GM12878 (cell line): ENCODE data around the gene DKK3. TPM values are rescaled to one million over a fixed set of nuclear protein-coding genes. Genes with fewer than 3 reads are reported as not detected.

ENCODE experiments used
- ATAC-seq: fragments of 200-7000 bp; cut with Tn5 transposase; 3 replicates; pipeline ENCODE4 v1.9.1; 2020; ENCODE audit warnings: mild to moderate bottlenecking, moderate library complexity
- BruUV-seq: library from RNA; stranded (reverse); fragments of 400-500 nt; replicated peaks from 2 replicates; lab custom pipeline; 2021; lab: Mats Ljungman, UMichigan
- CTCF ChIA-PET: fragments of 300-600 bp; sonication (Branson Sonifier 250); formaldehyde crosslinking; extraction: SDS; loops from one replicate; lab custom pipeline; 2021; ENCODE audit warnings: inconsistent platforms; lab: Yijun Ruan, JAX
- POLR2A ChIA-PET: fragments of 350-600 bp; formaldehyde crosslinking; extraction: SDS; loops from one replicate; lab custom pipeline; 2021; ENCODE audit warnings: inconsistent platforms; lab: Charles Lee
- RAD21 ChIA-PET: fragments of 300-600 bp; sonication (Branson Sonifier 250); formaldehyde crosslinking; loops from one replicate; lab custom pipeline; 2023; ENCODE audit warnings: antibody characterized with exemption; ENCODE audit not compliant: unreplicated experiment; lab: Charles Lee
- SMC1A ChIA-PET: fragments of 300-600 bp; sonication (Branson Sonifier 250); formaldehyde crosslinking; loops from one replicate; lab custom pipeline; 2023; ENCODE audit not compliant: unreplicated experiment, uncharacterized antibody; lab: Charles Lee
- DNase-seq: peaks from one replicate; pipeline ENCODE4 v3.0.0-alpha.2; 2011; ENCODE audit warnings: low read depth, low spot score
- FAIRE-seq: peaks from 3 replicates; lab custom pipeline; 2011; peaks lifted over from hg19 to GRCh38; lab: Jason Lieb, UNC
- H2AFZ ChIP-seq: 2 replicates; pipeline ENCODE4 v1.6.0; 2011; ENCODE audit warnings: low read depth, low read length, control low read depth; ENCODE audit not compliant: control insufficient read depth
- H3K27ac ChIP-seq: 2 replicates; pipeline ENCODE4 v1.5.1; 2011; ENCODE audit warnings: control low read depth; ENCODE audit not compliant: control insufficient read depth, insufficient read depth
- H3K27me3 ChIP-seq, 2 experiments: replicated peaks in 1 of 2; 2 replicates each; pipeline versions ENCODE4 v1.6.0 to v1.6.1; 2011; ENCODE audit warnings: low read length in 1 of 2; ENCODE audit not compliant: control insufficient read depth in 2 of 2, insufficient read depth in 2 of 2
- H3K36me3 ChIP-seq, 2 experiments: 2 replicates each; pipeline ENCODE4 v1.5.1; 2011; ENCODE audit warnings: low read length in 1 of 2; ENCODE audit not compliant: control insufficient read depth in 2 of 2, insufficient read depth in 2 of 2
- H3K4me1 ChIP-seq: 2 replicates; pipeline ENCODE4 v1.6.1; 2011; ENCODE audit warnings: mild to moderate bottlenecking, low read length, moderate library complexity, mixed read lengths; ENCODE audit not compliant: control insufficient read depth, insufficient read depth
- H3K4me2 ChIP-seq: 2 replicates; pipeline ENCODE4 v1.6.0; 2011; ENCODE audit warnings: control low read depth; ENCODE audit not compliant: control insufficient read depth, insufficient read depth
- H3K4me3 ChIP-seq: fragments of 200-600 bp; sonication (generic); 2 replicates; pipeline ENCODE4 v1.5.1; 2016
- H3K79me2 ChIP-seq: 2 replicates; pipeline ENCODE4 v1.6.0; 2011; ENCODE audit warnings: low read length; ENCODE audit not compliant: control insufficient read depth, insufficient read depth
- H3K9ac ChIP-seq: 2 replicates; pipeline ENCODE4 v1.8.0; 2011; ENCODE audit warnings: low read length, control low read depth, mixed read lengths; ENCODE audit not compliant: control insufficient read depth, insufficient read depth
- H3K9me3 ChIP-seq: replicated peaks from 3 replicates; pipeline ENCODE4 v1.5.1; 2011; ENCODE audit warnings: mild to moderate bottlenecking, low read length; ENCODE audit not compliant: control insufficient read depth, insufficient read depth
- H4K20me1 ChIP-seq: 2 replicates; pipeline ENCODE4 v1.6.0; 2011; ENCODE audit not compliant: control insufficient read depth, insufficient read depth
- ASH2L ChIP-seq: fragments of 300-600, 200-600 bp; sonication (generic); IDR thresholded peaks from 2 replicates; pipeline ENCODE4 v1.6.1; 2017; ENCODE audit warnings: low read depth, mild to moderate bottlenecking, borderline replicate concordance
- E4F1 ChIP-seq: fragments of 450-650 bp; IDR thresholded peaks from 2 replicates; pipeline ENCODE4 v1.6.1; 2018; ENCODE audit warnings: borderline replicate concordance, mild to moderate bottlenecking; ENCODE audit not compliant: partially characterized antibody
- EED ChIP-seq: sonication (generic); IDR thresholded peaks from 2 replicates; pipeline ENCODE4 v1.6.1; 2016; ENCODE audit warnings: antibody characterized with exemption, low read depth
- EGR1 ChIP-seq, 2 experiments: IDR thresholded peaks; 1 replicate in 1 of 2; 2 replicates in 1 of 2; pipeline ENCODE4 v1.6.1; 2011 to 2012; ENCODE audit warnings: low read depth in 2 of 2, low read length in 2 of 2, borderline replicate concordance in 1 of 2, mild to moderate bottlenecking in 1 of 2, moderate library complexity in 1 of 2
- HCFC1 ChIP-seq: fragments of 150-350 bp; IDR thresholded peaks from 2 replicates; pipeline ENCODE4 v1.6.1; 2014; ENCODE audit warnings: low read length
- IKZF1 ChIP-seq: fragments of 450-650 bp; conservative IDR thresholded peaks from 2 replicates; pipeline ENCODE4 v1.6.1; 2017; ENCODE audit warnings: antibody characterized with exemption, mild to moderate bottlenecking
- KDM1A ChIP-seq: fragments of 200-600 bp; sonication (generic); IDR thresholded peaks from 2 replicates; pipeline ENCODE4 v1.6.1; 2016; ENCODE audit warnings: borderline replicate concordance
- LARP7 ChIP-seq: fragments of 450-650 bp; IDR thresholded peaks from 2 replicates; pipeline ENCODE4 v1.6.1; 2017; ENCODE audit warnings: mild to moderate bottlenecking
- MYC ChIP-seq: IDR thresholded peaks from 2 replicates; pipeline ENCODE4 v1.6.1; 2011; ENCODE audit warnings: mild to moderate bottlenecking, low read length, moderate library complexity, inconsistent platforms; ENCODE audit not compliant: insufficient read depth, insufficient replicate concordance, insufficient read length, severe bottlenecking
- NBN ChIP-seq: fragments of 450-650 bp; IDR thresholded peaks from 2 replicates; pipeline ENCODE4 v1.6.1; 2016
- NFIC ChIP-seq: IDR thresholded peaks from 2 replicates; pipeline ENCODE4 v1.6.1; 2012; ENCODE audit warnings: low read depth, mild to moderate bottlenecking, inconsistent platforms, low read length, moderate library complexity
- NFYA ChIP-seq: IDR thresholded peaks from 2 replicates; pipeline ENCODE4 v1.6.1; 2011; ENCODE audit warnings: low read depth, mild to moderate bottlenecking, low read length, improper control_type of control experiment, borderline replicate concordance
- NKRF ChIP-seq: fragments of 450-650 bp; conservative IDR thresholded peaks from 2 replicates; pipeline ENCODE4 v1.6.1; 2017; ENCODE audit warnings: mild to moderate bottlenecking, moderate library complexity
- RFX5 ChIP-seq: IDR thresholded peaks from 2 replicates; pipeline ENCODE4 v1.6.1; 2011; ENCODE audit warnings: low read depth, low read length, improper control_type of control experiment
- SP1 ChIP-seq: IDR thresholded peaks from one replicate; pipeline ENCODE4 v1.6.1; 2011; ENCODE audit warnings: low read depth, low read length
- TCF3 ChIP-seq: IDR thresholded peaks from 2 replicates; pipeline ENCODE4 v1.6.1; 2012; ENCODE audit warnings: low read depth, mild to moderate bottlenecking, low read length, borderline replicate concordance; ENCODE audit not compliant: insufficient read depth
- USF2 ChIP-seq: IDR thresholded peaks from 2 replicates; pipeline ENCODE4 v1.6.1; 2011; ENCODE audit warnings: low read depth, low read length, improper control_type of control experiment, borderline replicate concordance
- WGBS: methylation state at CpG from one replicate; pipeline ENCODE4 v1.1.6; 2016; ENCODE audit warnings: low lambda C conversion rate; ENCODE audit not compliant: insufficient replicate concordance, insufficient coverage; ENCODE audit errors: missing lambda C conversion rate; 5-methylcytosine and 5-hydroxymethylcytosine counted together
- in situ Hi-C: fragments of 300-500 bp; cut with MboI; formaldehyde crosslinking; loops from 9 replicates; pipeline ENCODE4 v1.14.3; 2018; ENCODE audit warnings: mixed read lengths
- intact Hi-C: fragments of 100-400 bp; cut with micrococcal nuclease; formaldehyde crosslinking; loops from one replicate; pipeline ENCODE4 v1.14.2; 2022; ENCODE audit not compliant: unreplicated experiment
- polyA plus RNA-seq, 11 experiments: library from polyadenylated mRNA; depleted of rRNA in 4 of 11; unstranded in 6 of 11; stranded (reverse) in 5 of 11; fragments of >200 nt; fragmentation: Nextera tagmentation in 4 of 11; fragmentation: Illumina TruSeq in 1 of 11; extraction: Ambion mirVana in 4 of 11; extraction: Trizol in 1 of 11; gene quantifications; 1 replicate in 1 of 11; 2 replicates in 10 of 11; pipeline versions ENCODE4 v1.2.1 to v1.2.3, GENCODE V29; 2011 to 2016; ENCODE audit warnings: inconsistent platforms in 2 of 11, missing spikeins in 2 of 11, low read depth in 1 of 11
- total RNA-seq, 4 experiments: library from RNA; depleted of rRNA in 3 of 4; stranded (reverse); fragments of >200 nt in 3 of 4; fragmentation: Illumina TruSeq in 1 of 4; extraction: Trizol in 1 of 4; gene quantifications; 2 replicates each; pipeline versions ENCODE4 v1.2.1 to v1.2.3, GENCODE V29; 2013 to 2021
- TF ChIP-seq, protein P1 (sequence below): IDR thresholded peaks from 2 replicates; pipeline ENCODE4 v1.6.1; 2011; ENCODE audit warnings: borderline replicate concordance, low read depth, mild to moderate bottlenecking, moderate library complexity, low read length; ENCODE audit not compliant: insufficient read depth, poor library complexity, severe bottlenecking

Gene DKK3
- total and polyA plus RNA-seq, 10 of the 15 experiments (the other 5 are each of a cell fraction or from before 2014, with no cell fraction given), result 0.07 to 0.16 (median 0.15) TPM; not detected in 7

DNA sequence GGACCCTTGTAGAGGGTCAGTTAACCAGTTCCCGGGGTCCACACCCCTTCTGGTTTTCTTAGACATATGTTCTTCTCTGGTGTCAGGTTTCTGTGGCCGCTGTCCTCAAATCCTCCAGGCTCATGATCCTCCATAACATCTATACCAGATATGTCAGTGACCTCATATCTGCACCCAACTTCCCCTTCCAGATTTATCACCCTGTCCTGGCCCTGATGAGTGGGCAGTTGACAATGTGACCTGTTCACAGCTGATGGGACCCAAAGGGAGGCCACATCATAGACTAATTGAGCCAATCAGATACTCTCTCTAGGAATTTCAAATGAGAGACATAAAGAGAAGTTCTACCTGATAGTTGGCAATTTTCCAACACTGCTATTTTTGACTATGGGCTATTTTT is 5.1 kb downstream of the DKK3 start:
- SMC1A ChIA-PET, result no interaction called here
- ATAC-seq (no peak), FAIRE-seq (no peak), DNase-seq (no peak)
- Histone ChIP-seq H3K27ac (no peak overlapping the region), H3K79me2 (no peaks in the 10 kb centered on the region), H2AFZ (no peak overlapping the region), H3K9me3 (no peaks in the 10 kb centered on the region), H3K4me2 (no peak overlapping the region), H3K27me3 (peaks cover 0 to 6% of the 10 kb centered on the region in 2 experiments), H4K20me1 (no peaks in the 10 kb centered on the region), H3K9ac (no peak overlapping the region), H3K4me3 (no peak overlapping the region), H3K4me1 (no peaks in the 10 kb centered on the region), H3K36me3 (no peaks in the 10 kb centered on the region)
- RAD21 ChIA-PET, result no interaction called here
- POLR2A ChIA-PET, result no interaction called here
- in situ Hi-C loops (no loop called here), intact Hi-C loops (no loop called here)
- CTCF ChIA-PET, result no interaction called here
- 0% methylated on average over 2 of the region's 2 CpGs for WGBS
- BruUV-seq, result no TSS peak
- TF ChIP-seq, protein P1, sequence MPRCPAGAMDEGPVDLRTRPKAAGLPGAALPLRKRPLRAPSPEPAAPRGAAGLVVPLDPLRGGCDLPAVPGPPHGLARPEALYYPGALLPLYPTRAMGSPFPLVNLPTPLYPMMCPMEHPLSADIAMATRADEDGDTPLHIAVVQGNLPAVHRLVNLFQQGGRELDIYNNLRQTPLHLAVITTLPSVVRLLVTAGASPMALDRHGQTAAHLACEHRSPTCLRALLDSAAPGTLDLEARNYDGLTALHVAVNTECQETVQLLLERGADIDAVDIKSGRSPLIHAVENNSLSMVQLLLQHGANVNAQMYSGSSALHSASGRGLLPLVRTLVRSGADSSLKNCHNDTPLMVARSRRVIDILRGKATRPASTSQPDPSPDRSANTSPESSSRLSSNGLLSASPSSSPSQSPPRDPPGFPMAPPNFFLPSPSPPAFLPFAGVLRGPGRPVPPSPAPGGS, result no peak
- TF ChIP-seq NFIC (no peak), NFYA (no peak), MYC (no peak), EED (no peak), NBN (no peak), RFX5 (no peak), LARP7 (no peak), KDM1A (no peak), HCFC1 (no peak), USF2 (no peak), E4F1 (no peak), EGR1 (IDR thresholded peaks at IDR 0.05; ENCODE audit: borderline replicate concordance in 1 of 2, low read depth in 2 of 2, low read length in 2 of 2) (no peak), IKZF1 (no peak), ASH2L (no peak), TCF3 (no peak), SP1 (no peak), NKRF (no peak)
- TF ChIP-seq, all 136 proteins: peak for 0
